Ureter (tissue), 1 donor: ENCODE measurements around the gene TNFAIP8L1. TPM values are rescaled to one million over a fixed set of nuclear protein-coding genes. Genes with fewer than 3 reads are reported as not detected.
"Not testable (repeated sequence)": the region's sequence is repeated elsewhere in the genome, so short reads cannot be mapped to it uniquely, and the experiment has no call there.

Experiments
- DNase-seq: peaks from one replicate; pipeline ENCODE4 v3.0.0-alpha.2; 2020; ENCODE audit warnings: low spot score
- total RNA-seq: library from RNA; stranded (reverse); gene quantifications from one replicate; pipeline ENCODE4 v1.2.4, GENCODE V29; 2023
- donor health status: DM: yes; HTN: yes; CAD: no.

Gene TNFAIP8L1
- 3.9 TPM for total RNA-seq

GRCh38 chr19:4638828-4639530 lies at the start of gene TNFAIP8L1:
Gene TNFAIP8L1 (plus strand): TSS chr19:4639516. CDS start chr19:4651870, 12,354 bp downstream.
- peak; percentile 97 for DNase-seq

GRCh38 chr19:4589579-4590410 lies 49.5 kb upstream of the TNFAIP8L1 start:
- DNase-seq, result no peak

GRCh38 chr19:4590559-4590958 lies 48.8 kb upstream of the TNFAIP8L1 start:
- DNase-seq, result no peak

- no peak for DNase-seq
These were observed 48.0 kb upstream of the TNFAIP8L1 start for GRCh38 chr19:4591320-4591719.

GRCh38 chr19:4592445-4592844 lies 46.9 kb upstream of the TNFAIP8L1 start:
- no peak for DNase-seq

GRCh38 chr19:4593409-4593851 lies 45.9 kb upstream of the TNFAIP8L1 start:
- no peak for DNase-seq

GRCh38 chr19:4594201-4594600 lies 45.1 kb upstream of the TNFAIP8L1 start:
- DNase-seq, result no peak

GRCh38 chr19:4595158-4595557 lies 44.2 kb upstream of the TNFAIP8L1 start:
- not testable (repeated sequence) for DNase-seq

- DNase-seq, result no peak
These were observed 43.0 kb upstream of the TNFAIP8L1 start for GRCh38 chr19:4596033-4596904.

GRCh38 chr19:4597278-4597974 lies 41.9 kb upstream of the TNFAIP8L1 start:
- DNase-seq, result no peak

- no peak for DNase-seq
These were observed 41.2 kb upstream of the TNFAIP8L1 start for GRCh38 chr19:4597975-4598671.

GRCh38 chr19:4598712-4599111 lies 40.6 kb upstream of the TNFAIP8L1 start:
- DNase-seq, result no peak

- no peak for DNase-seq
These were observed 39.2 kb upstream of the TNFAIP8L1 start for GRCh38 chr19:4600082-4600481.

- DNase-seq, result no peak
These were observed 38.4 kb upstream of the TNFAIP8L1 start for GRCh38 chr19:4600893-4601292.

GRCh38 chr19:4602173-4602788 lies 37.0 kb upstream of the TNFAIP8L1 start:
- DNase-seq, result no peak

- no peak for DNase-seq
These were observed 36.4 kb upstream of the TNFAIP8L1 start for GRCh38 chr19:4602915-4603314.

GRCh38 chr19:4604912-4605311 lies 34.4 kb upstream of the TNFAIP8L1 start:
- DNase-seq, result no peak

- DNase-seq, result no peak
These were observed 33.1 kb upstream of the TNFAIP8L1 start for GRCh38 chr19:4606181-4606580.

- no peak for DNase-seq
These were observed 32.2 kb upstream of the TNFAIP8L1 start for GRCh38 chr19:4606921-4607678.
